Iris pigment epithelial cell (primary cell): ENCODE results near the gene KDM6B.

ENCODE experiments used
- DNase-seq: peaks from one replicate; pipeline ENCODE4 v3.0.0-alpha.2; 2011; ENCODE audit warnings: low read depth

KDM6B gene

DNA sequence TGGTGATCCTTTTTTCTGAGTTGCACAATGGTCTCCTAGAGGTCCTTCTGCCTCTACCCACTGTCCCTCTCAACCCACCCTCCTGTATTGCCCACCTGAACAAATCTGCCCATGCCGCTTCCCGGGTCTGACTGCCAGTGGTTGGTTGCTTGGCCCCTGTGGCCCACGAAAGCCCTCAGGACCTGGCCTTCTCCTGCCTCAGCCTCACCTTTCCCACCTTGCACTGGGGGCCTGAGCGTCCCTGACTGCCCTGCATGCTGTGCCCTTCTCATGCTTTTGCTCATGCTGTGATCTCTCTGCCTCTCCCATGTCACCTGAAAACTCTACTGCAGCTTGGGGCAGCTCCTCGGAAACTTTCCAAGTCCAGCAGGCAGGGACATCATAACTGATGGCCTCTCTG, 13.8 kb upstream of the KDM6B start:
- DNase-seq, result no peak

GRCh38 chr17:7822126-7822525, 11.9 kb upstream of the KDM6B start:
- DNase-seq, result no peak

DNA sequence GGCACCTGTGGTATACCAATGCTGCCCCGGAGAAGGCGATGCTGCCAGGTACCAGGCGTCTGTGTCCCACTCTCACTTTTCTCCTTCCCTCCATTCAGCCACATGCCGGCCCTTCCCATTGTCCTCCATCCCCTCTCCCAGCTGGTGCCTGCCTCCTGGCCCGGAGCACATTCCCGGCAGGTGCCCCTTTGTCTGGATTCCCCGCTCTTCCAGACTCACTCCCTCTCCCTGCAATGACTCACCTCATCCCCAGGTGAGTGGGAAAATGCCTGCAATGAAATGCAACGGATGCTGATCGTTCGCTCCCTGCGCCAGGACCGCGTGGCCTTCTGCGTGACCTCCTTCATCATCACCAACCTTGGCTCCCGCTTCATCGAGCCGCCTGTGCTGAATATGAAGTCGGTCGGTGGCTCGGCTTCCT, 10.4 kb upstream of the KDM6B start:
- no peak for DNase-seq

- no peak for DNase-seq
These were observed 9.7 kb upstream of the KDM6B start for GRCh38 chr17:7824021-7824924.

DNA sequence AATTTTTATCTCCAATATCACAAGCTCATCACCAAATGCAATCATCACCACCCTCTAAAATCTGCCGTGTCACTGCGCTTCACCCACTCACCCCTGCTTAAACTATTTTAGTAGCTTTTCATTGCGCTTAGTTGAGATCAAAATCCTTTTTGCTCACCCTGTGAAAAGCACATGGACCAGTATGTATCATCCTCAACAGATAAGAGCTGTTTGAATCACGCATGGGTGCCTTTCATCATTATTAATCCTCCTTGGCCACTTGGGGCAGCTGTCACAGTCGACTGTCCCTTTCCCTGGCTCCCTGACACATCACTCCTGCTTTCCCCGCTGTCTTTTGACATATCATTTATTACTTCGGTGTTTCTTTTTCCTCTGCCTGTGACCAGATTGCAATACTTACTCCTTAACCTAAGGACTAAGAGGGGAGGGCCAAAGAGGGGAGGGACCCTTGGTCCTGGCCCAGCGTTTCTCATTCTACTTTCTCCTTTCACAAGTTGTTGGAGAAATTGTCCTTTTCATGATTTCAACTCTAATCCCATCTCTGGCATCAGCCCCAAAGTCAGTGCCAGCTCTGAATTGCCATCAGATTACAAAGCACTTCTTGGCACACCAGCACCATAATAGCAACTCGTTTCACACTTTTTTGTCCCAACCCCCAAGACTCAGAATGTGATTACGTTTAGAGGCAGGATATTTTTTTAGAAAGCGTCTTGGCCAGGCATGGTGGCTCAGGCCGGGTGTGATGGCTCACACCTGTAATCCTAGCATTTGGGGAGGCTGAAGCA, 8.6 kb upstream of the KDM6B start:
- no peak for DNase-seq

GRCh38 chr17:7830616-7831015, 3.4 kb upstream of the KDM6B start:
- DNase-seq, result no peak

DNA sequence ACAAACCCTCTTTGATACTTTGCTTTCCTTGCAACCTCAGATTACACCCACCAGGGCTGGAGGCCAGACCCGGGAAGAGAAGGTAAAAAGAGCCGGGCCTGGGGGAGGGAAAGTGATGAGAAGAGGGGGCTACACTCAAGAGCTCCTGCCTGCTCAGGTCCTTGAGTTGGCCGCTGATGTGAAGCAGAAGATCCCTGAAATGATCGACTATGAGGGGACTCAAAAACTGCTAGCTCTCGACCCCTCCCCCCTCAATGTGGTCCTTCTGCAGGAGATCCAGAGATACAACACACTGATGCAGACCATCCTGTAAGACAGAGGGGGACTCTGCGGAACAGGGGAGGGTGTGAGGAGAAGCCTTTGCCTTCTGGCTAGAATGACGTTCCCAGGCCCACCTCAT, 2.8 kb upstream of the KDM6B start:
- DNase-seq, result no peak

GRCh38 chr17:7832431-7832830, 1.6 kb upstream of the KDM6B start:
- DNase-seq, result no peak

DNA sequence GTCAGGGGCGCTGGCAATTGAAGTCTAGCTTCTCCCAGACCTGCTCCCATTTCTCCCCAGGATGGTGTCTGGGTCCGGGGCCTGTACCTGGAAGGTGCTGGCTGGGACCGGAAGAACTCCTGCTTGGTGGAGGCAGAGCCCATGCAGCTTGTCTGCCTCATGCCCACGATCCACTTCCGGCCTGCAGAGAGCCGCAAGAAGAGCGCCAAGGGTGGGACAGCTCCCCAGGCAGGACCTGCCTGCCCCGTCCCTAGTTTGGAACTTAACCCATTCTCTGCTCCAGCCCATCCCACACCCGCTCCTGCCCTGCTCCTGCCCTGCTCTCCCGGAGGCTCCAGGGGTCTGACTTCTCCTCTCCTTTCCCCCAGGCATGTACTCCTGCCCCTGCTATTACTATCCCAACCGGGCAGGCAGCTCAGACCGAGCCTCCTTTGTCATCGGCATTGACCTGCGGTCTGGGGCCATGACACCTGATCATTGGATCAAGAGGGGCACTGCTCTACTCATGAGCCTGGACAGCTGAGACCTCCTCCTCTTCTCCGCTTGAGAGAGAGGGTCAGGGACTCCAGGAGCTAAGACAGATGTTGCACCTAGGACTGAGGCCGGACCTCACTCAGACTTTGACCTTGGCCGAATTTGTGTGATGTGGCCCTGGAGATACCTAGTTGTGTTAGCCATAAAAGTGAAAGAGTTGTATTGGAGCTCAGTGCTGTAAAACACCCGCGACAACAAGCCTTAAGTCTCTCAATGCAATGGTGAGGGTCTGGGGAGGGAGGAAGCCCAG, 814 bp upstream of the KDM6B start:
- no peak for DNase-seq

- DNase-seq, result peak; percentile 31
These were observed 532 bp downstream of the KDM6B start for GRCh38 chr17:7834542-7834956.

GRCh38 chr17:7834957-7835813, 1.2 kb downstream of the KDM6B start:
- DNase-seq, result peak; percentile 99

DNA sequence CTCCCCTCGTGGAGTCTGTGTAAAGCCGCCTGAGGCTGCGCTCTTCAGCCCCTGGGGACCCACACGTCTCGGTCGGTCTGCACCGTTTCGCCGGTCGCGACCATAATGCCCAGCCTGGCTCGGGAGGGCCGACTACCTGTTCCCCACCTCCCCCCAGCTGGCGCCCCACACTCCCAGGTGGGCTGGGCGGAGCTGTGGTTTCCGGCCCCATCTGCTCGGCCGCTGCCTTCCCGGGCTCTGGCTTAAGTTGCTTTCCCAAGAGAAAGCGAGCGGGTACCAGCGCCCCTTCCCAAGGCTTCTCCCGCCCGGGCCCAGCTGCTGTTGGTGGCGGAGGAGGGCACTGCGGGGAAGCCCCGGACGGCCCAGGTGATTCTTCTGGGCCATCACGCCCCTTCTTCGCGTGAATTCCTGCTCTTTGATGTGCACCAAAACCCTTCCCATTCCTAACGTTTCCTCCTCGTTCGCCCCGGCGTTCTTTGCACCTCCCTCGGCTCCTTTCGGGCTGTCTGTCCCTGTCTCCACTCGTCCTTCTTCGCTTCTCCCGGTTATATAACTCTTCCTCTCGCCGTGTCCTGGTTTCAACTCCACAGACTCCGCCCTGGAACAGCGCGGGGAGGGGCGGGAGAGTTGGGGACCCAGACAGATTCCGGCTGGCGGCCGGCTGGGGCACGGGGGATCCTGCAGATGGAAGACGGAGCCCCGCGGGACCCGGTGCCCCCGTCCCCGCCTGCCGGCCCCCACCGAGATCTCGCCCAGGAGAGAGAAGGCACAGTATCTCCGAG, 2.0 kb downstream of the KDM6B start:
- DNase-seq, result peak; percentile 44

GRCh38 chr17:7836596-7837407, 2.8 kb downstream of the KDM6B start:
- DNase-seq, result peak; percentile 84

- no peak for DNase-seq
These were observed 3.5 kb downstream of the KDM6B start for GRCh38 chr17:7837408-7838088.

- peak; percentile 50 for DNase-seq
These were observed 4.4 kb downstream of the KDM6B start for GRCh38 chr17:7838090-7839075.

DNA sequence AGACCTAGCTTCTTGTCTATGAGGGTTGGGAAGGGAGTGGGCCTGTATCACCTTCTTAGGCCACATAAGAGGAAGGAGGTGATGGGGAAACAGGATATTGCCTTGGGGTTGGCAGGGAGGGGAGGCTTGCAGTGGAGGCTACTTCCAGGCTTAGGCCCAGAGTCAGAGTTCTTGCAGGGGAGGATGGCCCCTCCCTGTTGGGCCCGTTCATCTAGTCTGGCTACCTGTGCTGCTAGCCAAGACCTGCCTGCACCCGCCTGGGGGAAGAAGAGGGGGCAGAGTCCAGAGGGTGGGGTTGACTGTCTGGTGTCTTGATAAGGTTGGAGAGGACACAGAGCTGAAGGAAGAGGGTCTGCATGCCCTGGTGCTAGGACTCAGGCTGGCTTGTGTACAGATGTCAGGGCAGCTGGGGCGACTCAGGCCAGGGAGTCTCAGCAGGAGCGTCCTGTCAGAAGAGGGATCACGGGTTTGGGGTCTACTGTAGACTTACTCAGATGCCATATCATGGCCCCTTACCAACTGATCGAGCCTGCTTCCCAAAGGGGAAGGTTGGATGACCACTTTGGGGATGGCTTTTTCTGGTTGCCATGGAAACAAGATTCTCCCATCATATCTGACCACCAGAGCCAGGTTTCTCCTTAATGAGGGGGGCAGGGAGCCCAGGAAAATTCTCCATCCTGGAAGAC, 5.3 kb downstream of the KDM6B start:
- DNase-seq, result no peak

GRCh38 chr17:7839876-7840261, 5.9 kb downstream of the KDM6B start:
- DNase-seq, result peak; percentile 46
